Cerebellar nuclear complex (tissue), 1 donor: ENCODE measurements around the gene PYGO1.
"Not testable (repeated sequence)": the region's sequence is repeated elsewhere in the genome, so short reads cannot be mapped to it uniquely, and the experiment has no call there.

Experiments
- DNase-seq, 2 experiments: peaks; one replicate each; lab custom pipeline; 2025; lab: John Stamatoyannopoulos, UW

PYGO1 gene

DNA sequence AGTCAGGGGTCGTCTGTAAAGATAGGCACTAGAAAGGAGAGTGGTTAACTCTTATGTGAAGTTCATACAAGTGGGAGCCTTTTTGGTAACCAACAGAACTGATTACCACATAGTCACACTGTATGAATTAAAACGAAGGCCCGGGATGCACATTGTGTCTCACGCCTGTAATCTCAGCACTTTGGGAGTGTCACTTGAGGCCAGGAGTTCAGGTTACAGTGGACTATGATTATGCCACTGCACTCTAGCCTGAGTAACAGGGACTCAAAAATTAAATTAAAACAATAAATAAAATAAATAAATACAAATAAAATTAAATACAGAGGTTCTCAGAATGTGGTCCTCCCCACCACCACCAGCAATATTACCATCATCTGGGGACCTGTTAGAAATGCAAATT is 80.6 kb downstream of the PYGO1 start:
- DNase-seq, result no peak

DNA sequence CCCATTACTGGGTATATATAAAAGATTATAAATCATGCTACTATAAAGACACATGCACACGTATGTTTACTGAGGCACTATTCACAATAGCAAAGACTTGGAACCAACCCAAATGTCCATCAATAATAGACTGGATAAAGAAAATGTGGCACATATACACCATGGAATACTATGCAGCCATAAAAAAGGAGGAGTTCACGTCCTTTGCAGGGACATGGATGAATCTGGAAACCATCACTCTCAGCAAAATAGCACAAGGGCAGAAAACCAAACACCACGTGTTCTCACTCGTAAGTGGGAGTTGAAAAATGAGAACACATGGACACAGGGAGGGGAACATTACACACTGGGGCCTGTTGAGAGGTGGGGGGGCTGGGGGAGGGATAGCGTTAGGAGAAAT is 82.7 kb downstream of the PYGO1 start:
- not testable (repeated sequence) for DNase-seq

DNA sequence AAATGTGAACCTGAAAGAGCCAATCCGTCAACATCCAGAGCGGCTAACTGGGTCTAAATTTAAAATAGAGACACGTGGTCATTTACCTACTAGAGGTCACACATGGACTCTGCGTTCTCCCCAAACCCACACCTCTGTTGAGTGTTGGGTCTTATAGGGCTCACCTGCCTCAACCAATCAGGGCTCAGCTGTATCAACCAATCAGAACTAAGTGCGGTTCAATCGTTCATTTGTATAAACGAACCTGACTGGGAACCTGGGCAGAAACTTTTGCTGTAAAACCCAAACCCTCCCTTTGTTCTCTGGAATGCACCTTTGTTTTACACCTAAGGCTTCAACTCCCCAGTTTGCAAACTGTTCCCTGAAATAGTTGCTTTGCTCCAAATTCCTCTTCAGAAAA is 89.0 kb downstream of the PYGO1 start:
- DNase-seq, result no peak

DNA sequence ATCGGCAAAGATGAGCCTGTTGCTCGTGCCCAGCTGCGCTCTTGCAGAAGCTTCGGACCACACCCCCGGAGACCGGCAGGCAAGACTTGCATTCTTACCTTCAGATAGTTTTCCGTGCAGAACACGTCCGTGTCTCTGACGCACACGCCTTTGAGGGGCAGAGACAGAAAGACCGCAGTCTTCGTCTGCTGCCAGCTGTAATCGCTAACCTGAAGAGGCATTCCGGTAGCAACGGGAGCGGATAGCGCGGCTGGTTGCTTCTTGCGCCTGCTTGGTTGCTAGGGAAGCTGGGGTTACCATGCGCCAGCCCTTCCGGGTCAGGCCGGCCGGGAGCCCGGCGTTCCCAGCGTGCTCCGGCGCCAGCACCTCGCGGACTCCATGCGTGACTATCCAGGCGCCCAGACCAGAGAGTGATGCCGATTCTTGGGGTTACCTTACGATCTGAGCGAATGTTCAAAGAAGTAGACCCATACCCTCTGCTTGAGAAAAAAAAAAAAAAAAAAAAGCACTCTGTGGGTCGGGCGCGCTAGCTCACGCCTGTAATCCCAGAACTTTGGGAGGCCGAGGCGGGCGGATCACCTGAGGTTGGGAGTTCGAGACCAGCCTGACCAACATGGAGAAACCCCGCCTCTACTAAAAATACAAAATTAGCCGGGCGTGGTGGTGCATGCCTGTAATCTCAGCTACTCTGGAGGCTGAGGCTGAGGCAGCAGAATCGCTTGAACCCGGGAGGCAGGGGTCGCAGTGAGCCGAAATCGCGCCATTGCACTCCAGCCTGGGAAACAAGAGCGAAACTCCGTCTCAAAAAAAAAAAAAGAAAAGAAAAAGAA is 89.8 kb downstream of the PYGO1 start:
- DNase-seq, result not testable (repeated sequence)

DNA sequence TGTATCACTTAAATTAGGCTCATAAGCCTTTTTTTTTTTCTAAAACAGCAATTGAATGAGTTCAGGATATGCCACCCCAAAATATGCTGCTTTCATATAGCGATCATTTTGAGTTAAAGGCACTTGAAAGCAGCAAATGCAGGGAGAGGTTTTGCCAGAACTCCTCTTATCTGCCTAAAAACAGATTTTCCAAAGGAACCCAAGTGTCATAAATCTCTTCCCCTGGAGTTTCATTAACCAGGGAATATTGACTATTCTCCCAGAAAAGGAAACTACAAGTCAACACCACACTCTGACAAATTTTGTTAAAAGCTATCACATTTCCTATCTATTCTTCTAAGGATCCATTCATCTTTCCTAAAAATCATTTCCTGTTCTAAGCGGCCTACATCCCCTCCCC is 91.4 kb downstream of the PYGO1 start:
- no peak for DNase-seq

DNA sequence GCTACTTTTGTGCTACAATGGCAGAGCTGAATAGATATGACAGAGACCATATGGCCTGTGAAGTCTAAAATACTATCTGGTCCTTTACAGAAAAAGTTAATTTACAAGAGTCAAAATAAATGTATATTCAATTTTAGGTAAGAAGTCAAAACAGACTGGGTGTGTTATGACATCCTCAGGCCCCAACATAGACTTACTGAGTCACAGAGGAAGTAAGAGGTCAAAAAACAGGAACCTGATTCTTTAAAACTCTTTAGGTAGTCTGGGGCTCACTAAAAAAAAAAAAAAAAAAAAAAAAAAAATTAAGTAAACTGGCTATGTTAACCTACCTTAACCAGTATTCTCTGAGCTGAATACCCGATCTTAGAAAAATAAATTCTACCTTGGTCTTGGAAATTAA is 93.2 kb downstream of the PYGO1 start:
- DNase-seq, result no peak

DNA sequence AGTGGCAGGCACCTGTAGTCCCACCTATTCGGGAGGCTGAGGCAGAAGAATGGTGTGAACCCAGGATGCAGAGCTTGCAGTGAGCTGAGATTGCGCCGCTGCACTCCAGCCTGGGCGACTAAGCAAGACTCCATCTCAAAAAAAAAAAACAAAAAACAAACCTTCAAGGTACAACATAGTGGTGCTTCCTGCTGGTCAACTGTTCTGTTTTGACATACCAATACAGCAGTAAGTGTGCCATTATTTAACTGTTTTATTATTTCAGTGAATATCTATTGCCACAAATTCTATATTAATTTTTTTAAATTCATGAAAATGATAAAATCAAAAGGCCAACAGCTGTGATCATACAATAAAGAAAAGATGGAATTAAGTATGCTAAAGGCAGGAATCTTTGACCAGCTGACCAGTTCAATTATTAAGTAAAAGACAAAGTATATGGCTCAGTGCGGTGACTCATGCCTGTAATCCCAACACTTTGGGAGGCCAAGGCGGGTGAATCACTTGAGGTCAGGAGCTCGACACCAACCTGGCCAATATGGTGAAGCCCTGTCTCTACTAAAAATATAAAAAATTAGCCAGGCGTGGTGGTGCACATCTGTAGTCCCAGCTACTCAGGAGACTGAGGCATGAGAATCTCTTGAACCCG is 99.1 kb downstream of the PYGO1 start:
- not testable (repeated sequence) for DNase-seq
